Measurements from ENCODE around the gene CYP8B1.
"Not testable (repeated sequence)": the region's sequence is repeated elsewhere in the genome, so short reads cannot be mapped to it uniquely, and the experiment has no call there.

- TF ChIP-seq CTCF (IDR thresholded peaks at IDR 0.05 in 2 of 3, conservative IDR thresholded peaks at IDR 0.05 in 1 of 3; ENCODE audit: borderline replicate concordance in 1 of 3, insufficient read depth in 1 of 3, low read depth in 2 of 3, low read length in 2 of 3); POLR2A (IDR thresholded peaks at IDR 0.05; ENCODE audit: borderline replicate concordance, extremely low read depth, insufficient read depth, insufficient read length); EZH2 (IDR thresholded peaks at IDR 0.05): not testable (repeated sequence)
Observed at GRCh38 chr3:42883251-42883930, 7.7 kb upstream of the CYP8B1 start.

Measured in HCT116 (cell line).